Measurements from ENCODE around the gene ABHD16A.
A peak's percentile ranks its signal among the peaks of the same experiment; 100 is the strongest.

ABHD16A gene

GRCh38 chr6:31737315-31737990, 34.3 kb upstream of the ABHD16A start:
- Histone ChIP-seq H3K9ac (ENCODE audit: low read length) (peak overlapping the region; percentile 96), H3K4me3 (ENCODE audit: low read length) (peak overlapping the region; percentile 1), H3K36me3 (ENCODE audit: control insufficient read depth, insufficient read depth, low read length) (peaks cover 10% of the 10 kb centered on the region), H3K27me3 (ENCODE audit: control insufficient read depth, insufficient read depth, low read length) (no peaks in the 10 kb centered on the region), H3K9me3 (ENCODE audit: control insufficient read depth, low read length) (no peaks in the 10 kb centered on the region), H3K4me1 (ENCODE audit: control insufficient read depth, insufficient read depth, low read length) (peaks cover 52% of the 10 kb centered on the region)

GRCh38 chr6:31736768-31737314, 33.7 kb upstream of the ABHD16A start:
- peak overlapping the region; percentile 47 for H3K4me3 ChIP-seq (ENCODE audit: low read length)
- peak overlapping the region; percentile 96 for H3K9ac ChIP-seq (ENCODE audit: low read length)
- peaks cover 13% of the 10 kb centered on the region for H3K36me3 ChIP-seq (ENCODE audit: control insufficient read depth, insufficient read depth, low read length)
- peaks cover 55% of the 10 kb centered on the region for H3K4me1 ChIP-seq (ENCODE audit: control insufficient read depth, insufficient read depth, low read length)
- no peaks in the 10 kb centered on the region for H3K9me3 ChIP-seq (ENCODE audit: control insufficient read depth, low read length)
- H3K27me3 ChIP-seq (ENCODE audit: control insufficient read depth, insufficient read depth, low read length) = no peaks in the 10 kb centered on the region

DNA sequence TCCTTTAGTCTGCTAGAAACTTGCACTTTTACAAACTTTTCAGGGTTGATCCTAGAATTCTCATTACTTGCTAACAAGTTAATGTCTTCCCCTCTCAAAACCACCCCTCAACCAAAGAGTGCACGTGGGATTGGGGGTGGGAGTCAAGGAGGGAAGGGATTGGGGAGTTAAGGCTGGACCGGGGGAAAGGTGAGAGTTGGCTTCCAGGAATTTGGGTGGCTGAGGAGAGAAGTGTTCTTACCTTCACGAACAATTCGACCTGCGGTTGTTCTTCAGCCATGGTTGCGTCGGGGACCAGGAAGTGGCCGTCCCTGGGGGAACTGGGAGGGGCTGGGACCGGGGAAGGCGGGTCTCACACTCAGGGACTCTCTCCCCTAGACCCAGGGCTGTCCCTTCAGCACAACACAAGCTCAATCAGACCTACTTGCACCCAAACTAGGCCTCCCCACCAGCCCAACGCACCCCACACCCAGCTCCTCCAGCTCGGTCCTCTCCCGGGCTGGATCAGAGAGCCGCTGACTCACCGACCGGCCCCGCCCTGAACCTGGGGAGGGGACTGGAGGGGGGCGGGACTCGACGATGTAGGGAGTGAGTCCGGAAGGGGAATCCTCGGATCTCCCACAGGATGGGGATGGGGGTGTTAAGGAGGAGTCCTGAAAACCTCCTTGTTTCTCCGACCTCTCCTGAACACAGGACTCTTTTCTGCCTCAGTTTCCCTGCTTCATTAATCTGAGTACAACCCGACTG, 33.1 kb upstream of the ABHD16A start, which contains the start of gene CLIC1:
Gene CLIC1, minus strand, starts transcription at position 510 of the 747 bp plus-strand sequence. Its CDS starts 230 bp downstream, at position 280.
- Histone ChIP-seq H3K4me1 (ENCODE audit: control insufficient read depth, insufficient read depth, low read length) (peaks cover 54% of the 10 kb centered on the region), H3K27me3 (ENCODE audit: control insufficient read depth, insufficient read depth, low read length) (no peaks in the 10 kb centered on the region)

GRCh38 chr6:31734821-31735406, 31.8 kb upstream of the ABHD16A start:
- H3K9me3 ChIP-seq (ENCODE audit: control insufficient read depth, low read length) = no peaks in the 10 kb centered on the region
- H3K9ac ChIP-seq (ENCODE audit: low read length) = peak overlapping the region; percentile 96
- peaks cover 17% of the 10 kb centered on the region for H3K36me3 ChIP-seq (ENCODE audit: control insufficient read depth, insufficient read depth, low read length)
- no peaks in the 10 kb centered on the region for H3K27me3 ChIP-seq (ENCODE audit: control insufficient read depth, insufficient read depth, low read length)
- peaks cover 53% of the 10 kb centered on the region for H3K4me1 ChIP-seq (ENCODE audit: control insufficient read depth, insufficient read depth, low read length)
- H3K4me3 ChIP-seq (ENCODE audit: low read length) = peak overlapping the region; percentile 47

More for the DNA sequence above, 33.1 kb upstream of the ABHD16A start, which contains the start of gene CLIC1:
- H3K4me3 ChIP-seq (ENCODE audit: low read length) = peak within 1 kb of the TSS; percentile 47
- H3K36me3 ChIP-seq (ENCODE audit: control insufficient read depth, insufficient read depth, low read length) = peaks cover 17% of the 10 kb centered on the region
- H3K9me3 ChIP-seq (ENCODE audit: control insufficient read depth, low read length) = no peaks in the 10 kb centered on the region
- peak within 1 kb of the TSS; percentile 96 for H3K9ac ChIP-seq (ENCODE audit: low read length)

- Histone ChIP-seq H3K4me3 (ENCODE audit: low read length) (peak overlapping the region; percentile 47), H3K27me3 (ENCODE audit: control insufficient read depth, insufficient read depth, low read length) (no peaks in the 10 kb centered on the region), H3K9ac (ENCODE audit: low read length) (peak overlapping the region; percentile 96), H3K9me3 (ENCODE audit: control insufficient read depth, low read length) (no peaks in the 10 kb centered on the region), H3K4me1 (ENCODE audit: control insufficient read depth, insufficient read depth, low read length) (peaks cover 53% of the 10 kb centered on the region), H3K36me3 (ENCODE audit: control insufficient read depth, insufficient read depth, low read length) (peaks cover 17% of the 10 kb centered on the region)
These were observed 31.2 kb upstream of the ABHD16A start for GRCh38 chr6:31734247-31734820.

- peaks cover 56% of the 10 kb centered on the region for H3K4me1 ChIP-seq (ENCODE audit: control insufficient read depth, insufficient read depth, low read length)
- H3K27me3 ChIP-seq (ENCODE audit: control insufficient read depth, insufficient read depth, low read length) = no peaks in the 10 kb centered on the region
- peaks cover 17% of the 10 kb centered on the region for H3K36me3 ChIP-seq (ENCODE audit: control insufficient read depth, insufficient read depth, low read length)
- H3K9me3 ChIP-seq (ENCODE audit: control insufficient read depth, low read length) = no peaks in the 10 kb centered on the region
- no peak overlapping the region for H3K4me3 ChIP-seq (ENCODE audit: low read length)
- peak overlapping the region; percentile 96 for H3K9ac ChIP-seq (ENCODE audit: low read length)
These were observed 30.6 kb upstream of the ABHD16A start for GRCh38 chr6:31733734-31734133.

DNA sequence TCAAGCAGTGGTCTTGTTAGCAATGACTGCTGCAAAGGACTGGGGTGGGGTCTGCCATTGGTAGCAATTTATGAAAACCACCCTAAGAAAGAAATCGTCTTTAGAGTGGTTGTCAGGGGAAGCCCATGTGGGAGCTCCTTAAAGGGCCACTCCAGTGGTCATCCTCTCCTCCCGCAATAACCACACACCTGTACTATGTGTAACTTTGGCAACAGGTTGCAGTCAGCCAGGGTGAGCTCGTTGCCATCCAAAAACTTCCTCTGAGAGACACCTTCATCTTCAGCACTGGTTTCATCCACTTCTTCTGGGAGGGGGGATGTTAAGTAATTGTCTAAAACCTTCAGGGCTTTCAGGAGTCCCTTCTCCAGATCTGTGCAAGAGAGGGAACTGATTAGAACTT, 28.9 kb upstream of the ABHD16A start:
- peaks cover 56% of the 10 kb centered on the region for H3K4me1 ChIP-seq (ENCODE audit: control insufficient read depth, insufficient read depth, low read length)
- H3K4me3 ChIP-seq (ENCODE audit: low read length) = no peak overlapping the region
- peaks cover 24% of the 10 kb centered on the region for H3K36me3 ChIP-seq (ENCODE audit: control insufficient read depth, insufficient read depth, low read length)
- H3K9ac ChIP-seq (ENCODE audit: low read length) = no peak overlapping the region
- no peaks in the 10 kb centered on the region for H3K27me3 ChIP-seq (ENCODE audit: control insufficient read depth, insufficient read depth, low read length)
- H3K9me3 ChIP-seq (ENCODE audit: control insufficient read depth, low read length) = no peaks in the 10 kb centered on the region

DNA sequence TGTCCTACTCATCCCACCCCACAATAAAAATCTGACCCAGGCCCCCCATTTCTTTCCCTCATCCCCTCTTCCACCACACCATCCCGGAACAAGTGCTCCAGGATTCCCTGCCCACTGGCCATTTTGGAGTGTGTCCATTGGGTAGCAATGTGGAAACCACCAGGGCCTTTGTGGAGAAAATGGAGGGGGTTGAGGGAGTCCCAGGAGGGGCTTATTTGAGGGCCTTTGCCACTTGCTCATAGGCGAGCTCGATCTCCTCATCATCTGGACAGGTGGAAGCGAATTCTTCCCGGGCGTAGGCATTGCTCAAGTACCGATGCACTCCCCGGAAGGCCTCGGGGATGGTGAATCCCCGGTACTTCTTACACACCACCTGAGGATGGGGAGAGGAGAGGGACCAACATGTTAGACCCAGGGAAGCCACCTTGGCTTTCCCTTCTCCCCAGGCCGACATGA, 27.5 kb upstream of the ABHD16A start:
- H3K36me3 ChIP-seq (ENCODE audit: control insufficient read depth, insufficient read depth, low read length) = peaks cover 26% of the 10 kb centered on the region
- no peaks in the 10 kb centered on the region for H3K27me3 ChIP-seq (ENCODE audit: control insufficient read depth, insufficient read depth, low read length)
- H3K4me1 ChIP-seq (ENCODE audit: control insufficient read depth, insufficient read depth, low read length) = peaks cover 53% of the 10 kb centered on the region
- H3K9me3 ChIP-seq (ENCODE audit: control insufficient read depth, low read length) = no peaks in the 10 kb centered on the region
- H3K4me3 ChIP-seq (ENCODE audit: low read length) = no peak overlapping the region
- peak overlapping the region; percentile 78 for H3K9ac ChIP-seq (ENCODE audit: low read length)

DNA sequence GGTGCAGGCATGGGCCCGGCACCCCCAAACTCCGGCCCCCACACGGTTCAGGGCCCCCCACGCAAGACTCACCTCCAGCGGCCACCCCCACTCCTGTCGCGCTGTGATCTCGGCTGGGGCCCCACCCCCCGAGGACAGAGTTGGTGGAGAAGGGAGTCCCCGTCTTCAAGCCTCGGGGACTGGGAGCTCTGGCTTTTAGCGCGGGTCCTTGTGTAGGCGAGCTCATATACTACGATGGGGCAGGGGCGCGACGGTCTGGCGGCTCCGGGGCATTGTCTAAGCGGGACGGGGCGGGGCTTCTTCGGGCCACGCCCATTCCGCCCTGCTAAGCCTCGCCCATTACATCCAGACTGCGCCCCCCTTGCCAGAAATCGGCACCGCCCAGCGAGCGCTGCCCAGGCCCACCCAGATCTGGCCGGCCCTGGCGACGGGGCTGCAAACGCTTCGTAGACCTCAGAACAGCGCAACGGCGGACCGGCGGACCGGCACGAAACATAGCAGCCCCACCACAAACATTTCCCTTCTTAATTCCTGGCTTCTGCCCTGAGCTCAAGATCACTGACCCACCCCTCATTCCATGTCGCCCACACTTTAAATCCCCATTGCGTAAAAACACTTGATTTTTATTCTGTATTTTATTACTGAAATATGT, 27.0 kb upstream of the ABHD16A start:
- no peaks in the 10 kb centered on the region for H3K9me3 ChIP-seq (ENCODE audit: control insufficient read depth, low read length)
- peaks cover 53% of the 10 kb centered on the region for H3K4me1 ChIP-seq (ENCODE audit: control insufficient read depth, insufficient read depth, low read length)
- no peaks in the 10 kb centered on the region for H3K27me3 ChIP-seq (ENCODE audit: control insufficient read depth, insufficient read depth, low read length)
- H3K9ac ChIP-seq (ENCODE audit: low read length) = peak overlapping the region; percentile 78
- peaks cover 26% of the 10 kb centered on the region for H3K36me3 ChIP-seq (ENCODE audit: control insufficient read depth, insufficient read depth, low read length)
- H3K4me3 ChIP-seq (ENCODE audit: low read length) = peak overlapping the region; percentile 83

DNA sequence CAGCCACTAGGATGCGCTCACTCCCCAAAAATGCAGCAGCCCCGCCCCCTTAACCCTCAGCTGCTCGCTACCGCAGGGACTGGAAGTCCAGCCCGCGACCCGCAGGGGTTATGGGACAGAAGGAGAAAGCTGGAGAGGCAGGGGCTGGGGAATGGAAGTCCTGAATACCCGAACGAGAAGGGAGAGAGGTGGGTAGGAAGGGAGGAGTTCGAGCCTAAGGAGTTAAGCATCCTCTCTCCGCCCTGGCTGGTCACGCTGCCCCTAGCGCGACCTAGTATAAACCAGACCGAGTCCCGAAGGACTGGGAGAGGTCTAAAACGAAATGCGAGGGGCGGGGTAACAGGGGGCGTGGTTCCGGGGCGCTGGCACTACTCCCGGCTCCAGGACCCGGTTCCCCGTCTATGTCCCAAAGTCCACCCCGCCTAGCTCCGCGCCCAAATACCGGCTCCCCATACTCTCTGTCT, 26.4 kb upstream of the ABHD16A start:
- no peaks in the 10 kb centered on the region for H3K9me3 ChIP-seq (ENCODE audit: control insufficient read depth, low read length)
- peak overlapping the region; percentile 78 for H3K9ac ChIP-seq (ENCODE audit: low read length)
- H3K27me3 ChIP-seq (ENCODE audit: control insufficient read depth, insufficient read depth, low read length) = no peaks in the 10 kb centered on the region
- H3K36me3 ChIP-seq (ENCODE audit: control insufficient read depth, insufficient read depth, low read length) = peaks cover 26% of the 10 kb centered on the region
- peaks cover 51% of the 10 kb centered on the region for H3K4me1 ChIP-seq (ENCODE audit: control insufficient read depth, insufficient read depth, low read length)
- peak overlapping the region; percentile 83 for H3K4me3 ChIP-seq (ENCODE audit: low read length)
